Progenitor cell of endocrine pancreas (in vitro differentiated cells): Measurements from ENCODE around the gene F10. TPM values are rescaled to one million over a fixed set of nuclear protein-coding genes. Genes with fewer than 3 reads are reported as not detected.

Source experiments
- DNase-seq: peaks from one replicate; pipeline ENCODE4 v3.0.0; 2021; ENCODE audit warnings: low spot score; ENCODE audit not compliant: unreplicated experiment
- H3K27ac Mint-ChIP-seq: 2 replicates; pipeline ENCODE4 v1.8.0; 2021; ENCODE audit warnings: mild to moderate bottlenecking, moderate library complexity, mixed read lengths
- H3K27me3 Mint-ChIP-seq: 2 replicates; pipeline ENCODE4 v1.8.0; 2021; ENCODE audit warnings: mixed read lengths
- H3K36me3 Mint-ChIP-seq: 2 replicates; pipeline ENCODE4 v1.8.0; 2022; ENCODE audit warnings: mixed read lengths; ENCODE audit not compliant: insufficient read depth
- H3K4me1 Mint-ChIP-seq: 2 replicates; pipeline ENCODE4 v1.8.0; 2021; ENCODE audit warnings: low read depth, mixed read lengths
- H3K4me3 Mint-ChIP-seq: 2 replicates; pipeline ENCODE4 v1.8.0; 2021; ENCODE audit warnings: low read depth, mild to moderate bottlenecking, moderate library complexity, mixed read lengths
- H3K9me3 Mint-ChIP-seq: 2 replicates; pipeline ENCODE4 v1.8.0; 2021; ENCODE audit warnings: low read depth, mixed read lengths
- CTCF ChIP-seq: fragments of 200-600 bp; sonication (generic); IDR thresholded peaks from one replicate; pipeline ENCODE4 v1.5.0; 2021; ENCODE audit warnings: antibody characterized with exemption, mild to moderate bottlenecking; ENCODE audit not compliant: unreplicated experiment
- total RNA-seq: library from RNA; stranded (reverse); gene quantifications from 2 replicates; pipeline ENCODE4 v1.2.1, GENCODE V29; 2021

F10 gene
- total RNA-seq, 1 donor from 2014 or later, result 30.2 TPM

- Mint-ChIP-seq H3K4me3 (no peak overlapping the region), H3K27me3 (no peaks in the 10 kb centered on the region), H3K9me3 (no peaks in the 10 kb centered on the region), H3K4me1 (peaks cover 22% of the 10 kb centered on the region), H3K36me3 (no peaks in the 10 kb centered on the region), H3K27ac (no peak overlapping the region)
- DNase-seq, result no peak
- TF ChIP-seq CTCF, result no peak
Measured at GRCh38 chr13:113141601-113141970, 19.0 kb downstream of the F10 start.

GRCh38 chr13:113142876-113143275, 20.3 kb downstream of the F10 start:
- Mint-ChIP-seq H3K9me3 (no peaks in the 10 kb centered on the region), H3K27me3 (no peaks in the 10 kb centered on the region), H3K36me3 (peaks cover 2% of the 10 kb centered on the region), H3K4me1 (peaks cover 14% of the 10 kb centered on the region), H3K27ac (no peak overlapping the region), H3K4me3 (no peak overlapping the region)
- DNase-seq, result no peak
- TF ChIP-seq CTCF, result no peak

- no peak for TF ChIP-seq CTCF
- Mint-ChIP-seq H3K4me3 (no peak overlapping the region), H3K4me1 (peaks cover 9% of the 10 kb centered on the region), H3K27ac (no peak overlapping the region), H3K9me3 (no peaks in the 10 kb centered on the region), H3K36me3 (peaks cover 2% of the 10 kb centered on the region), H3K27me3 (no peaks in the 10 kb centered on the region)
- DNase-seq, result no peak
Measured at GRCh38 chr13:113143466-113144254, 21.1 kb downstream of the F10 start.

GRCh38 chr13:113144255-113144629, 21.6 kb downstream of the F10 start:
- Mint-ChIP-seq H3K9me3 (no peaks in the 10 kb centered on the region), H3K4me3 (no peak overlapping the region), H3K4me1 (peaks cover 3% of the 10 kb centered on the region), H3K27ac (no peak overlapping the region), H3K36me3 (peaks cover 2% of the 10 kb centered on the region), H3K27me3 (no peaks in the 10 kb centered on the region)
- DNase-seq, result no peak
- TF ChIP-seq CTCF, result no peak

GRCh38 chr13:113145496-113145895, 22.9 kb downstream of the F10 start:
- DNase-seq, result no peak
- H3K36me3 Mint-ChIP-seq, result peaks cover 2% of the 10 kb centered on the region
- no peaks in the 10 kb centered on the region for H3K9me3 Mint-ChIP-seq
- no peak overlapping the region for H3K4me3 Mint-ChIP-seq
- H3K4me1 Mint-ChIP-seq, result peaks cover 3% of the 10 kb centered on the region
- H3K27ac Mint-ChIP-seq, result no peak overlapping the region
- no peak for TF ChIP-seq CTCF
- peaks cover 3% of the 10 kb centered on the region for H3K27me3 Mint-ChIP-seq
